ENCODE data around the gene VPS37D.
"Not testable (repeated sequence)": the region's sequence is repeated elsewhere in the genome, so short reads cannot be mapped to it uniquely, and the experiment has no call there.

The VPS37D gene

DNA sequence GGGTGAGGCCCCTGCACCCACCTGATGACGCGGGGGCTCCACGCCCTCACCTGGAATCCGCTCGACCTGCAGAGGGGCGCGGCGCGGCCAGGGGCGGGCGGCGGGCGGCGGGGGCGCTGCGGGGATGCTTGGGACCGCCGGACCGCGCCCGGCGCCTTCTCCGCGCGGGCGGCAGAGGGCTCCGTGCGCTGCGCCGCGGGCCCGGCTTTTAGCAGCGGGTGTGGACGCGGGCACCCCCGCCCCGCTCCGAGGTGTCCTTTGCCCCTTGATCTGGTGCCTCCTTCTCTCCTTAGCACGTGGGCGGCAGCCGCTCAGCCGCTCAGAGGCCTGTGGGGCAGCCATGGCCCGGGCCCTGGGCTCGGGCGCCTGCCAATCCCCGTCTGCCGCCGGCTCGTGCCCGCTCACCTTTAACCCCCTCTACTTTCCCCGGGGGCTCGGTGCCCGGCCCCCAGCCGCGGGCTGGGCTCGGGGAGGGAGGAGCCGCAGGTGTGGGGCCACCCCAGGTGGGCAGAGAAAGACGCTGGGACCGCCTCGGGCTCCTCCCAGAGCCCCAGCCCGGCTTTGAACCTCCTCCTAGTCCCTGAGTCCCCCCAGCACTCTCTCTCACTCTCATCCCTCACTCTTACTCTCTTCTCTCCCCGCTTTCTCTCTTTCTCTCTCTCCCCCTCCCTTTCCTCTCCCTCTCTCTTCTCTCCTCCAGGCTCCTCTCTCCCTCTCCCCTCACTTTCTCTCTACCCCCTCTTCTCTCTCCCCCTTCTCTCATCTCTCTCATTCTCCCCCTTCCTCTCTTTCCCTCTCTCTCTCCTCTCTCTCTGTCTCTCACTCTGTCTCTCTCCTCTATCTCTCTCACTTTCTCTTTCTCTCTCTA is 19.7 kb upstream of the VPS37D start:
- Histone ChIP-seq H3K9me3 (ENCODE audit: control insufficient read depth, low read length) (no peaks in the 10 kb centered on the region), H3K4me3 (ENCODE audit: low read length) (peak overlapping the region; percentile 62), H3K9ac (ENCODE audit: low read length) (peak overlapping the region; percentile 15), H3K36me3 (ENCODE audit: control insufficient read depth, insufficient read depth, low read length, severe bottlenecking) (no peaks in the 10 kb centered on the region), H3K4me1 (ENCODE audit: control insufficient read depth, insufficient read depth, low read length) (peaks cover 7% of the 10 kb centered on the region), H3K27me3 (replicated peaks; ENCODE audit: control insufficient read depth, insufficient read depth, low read length) (peaks cover 70% of the 10 kb centered on the region)
- peak; percentile 57 for DNase-seq (ENCODE audit: low read depth)

- Histone ChIP-seq H3K9ac (ENCODE audit: low read length) (no peak overlapping the region), H3K4me3 (ENCODE audit: low read length) (no peak overlapping the region), H3K9me3 (ENCODE audit: control insufficient read depth, low read length) (no peaks in the 10 kb centered on the region), H3K36me3 (ENCODE audit: control insufficient read depth, insufficient read depth, low read length, severe bottlenecking) (no peaks in the 10 kb centered on the region), H3K4me1 (ENCODE audit: control insufficient read depth, insufficient read depth, low read length) (peaks cover 7% of the 10 kb centered on the region), H3K27me3 (replicated peaks; ENCODE audit: control insufficient read depth, insufficient read depth, low read length) (peaks cover 70% of the 10 kb centered on the region)
- DNase-seq (ENCODE audit: low read depth) = no peak
Measured at GRCh38 chr7:73648593-73649332, 18.9 kb upstream of the VPS37D start.

- DNase-seq (ENCODE audit: low read depth) = no peak
- Histone ChIP-seq H3K36me3 (ENCODE audit: control insufficient read depth, insufficient read depth, low read length, severe bottlenecking) (no peaks in the 10 kb centered on the region), H3K4me1 (ENCODE audit: control insufficient read depth, insufficient read depth, low read length) (peaks cover 7% of the 10 kb centered on the region), H3K9me3 (ENCODE audit: control insufficient read depth, low read length) (no peaks in the 10 kb centered on the region), H3K4me3 (ENCODE audit: low read length) (no peak overlapping the region), H3K27me3 (replicated peaks; ENCODE audit: control insufficient read depth, insufficient read depth, low read length) (peaks cover 66% of the 10 kb centered on the region), H3K9ac (ENCODE audit: low read length) (no peak overlapping the region)
Measured at GRCh38 chr7:73649576-73649975, 18.1 kb upstream of the VPS37D start.

DNA sequence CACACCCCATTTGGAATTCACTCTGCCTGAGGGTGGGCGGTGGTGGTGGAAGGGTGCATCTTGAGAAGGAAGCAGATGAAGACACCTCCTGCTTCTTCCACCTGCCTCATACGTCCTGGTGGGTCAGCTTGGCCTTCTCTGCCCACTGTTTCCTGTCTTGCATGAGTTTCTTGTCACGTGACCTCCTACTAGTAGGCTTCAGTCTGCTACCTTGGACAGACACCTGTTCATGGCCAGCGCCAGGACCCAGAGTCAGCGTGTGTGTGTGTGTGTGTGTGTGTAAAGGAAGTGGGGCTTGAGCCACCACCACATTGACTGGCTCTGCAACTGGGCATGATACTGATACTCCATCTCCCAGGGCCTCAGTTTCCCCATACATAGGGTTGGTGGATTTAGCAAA is 17.1 kb upstream of the VPS37D start:
- Histone ChIP-seq H3K27me3 (replicated peaks; ENCODE audit: control insufficient read depth, insufficient read depth, low read length) (peaks cover 58% of the 10 kb centered on the region), H3K36me3 (ENCODE audit: control insufficient read depth, insufficient read depth, low read length, severe bottlenecking) (no peaks in the 10 kb centered on the region), H3K4me3 (ENCODE audit: low read length) (no peak overlapping the region), H3K4me1 (ENCODE audit: control insufficient read depth, insufficient read depth, low read length) (peaks cover 7% of the 10 kb centered on the region), H3K9me3 (ENCODE audit: control insufficient read depth, low read length) (no peaks in the 10 kb centered on the region), H3K9ac (ENCODE audit: low read length) (no peak overlapping the region)
- no peak for DNase-seq (ENCODE audit: low read depth)

GRCh38 chr7:73652541-73652949 is 15.1 kb upstream of the VPS37D start:
- no peak for DNase-seq (ENCODE audit: low read depth)

GRCh38 chr7:73655309-73655708 is 12.3 kb upstream of the VPS37D start:
- H3K4me1 ChIP-seq (ENCODE audit: control insufficient read depth, insufficient read depth, low read length); H3K9me3 ChIP-seq (ENCODE audit: control insufficient read depth, low read length); H3K36me3 ChIP-seq (ENCODE audit: control insufficient read depth, insufficient read depth, low read length, severe bottlenecking); H3K4me3 ChIP-seq (ENCODE audit: low read length); DNase-seq (ENCODE audit: low read depth); H3K9ac ChIP-seq (ENCODE audit: low read length): not testable (repeated sequence)
- peaks cover 27% of the 10 kb centered on the region for H3K27me3 ChIP-seq (replicated peaks; ENCODE audit: control insufficient read depth, insufficient read depth, low read length)

More at GRCh38 chr7:73652541-73652949, 15.1 kb upstream of the VPS37D start:
- peaks cover 4% of the 10 kb centered on the region for H3K4me1 ChIP-seq (ENCODE audit: control insufficient read depth, insufficient read depth, low read length)
- H3K27me3 ChIP-seq (replicated peaks; ENCODE audit: control insufficient read depth, insufficient read depth, low read length) = peaks cover 38% of the 10 kb centered on the region
- no peaks in the 10 kb centered on the region for H3K9me3 ChIP-seq (ENCODE audit: control insufficient read depth, low read length)
- H3K36me3 ChIP-seq (ENCODE audit: control insufficient read depth, insufficient read depth, low read length, severe bottlenecking) = no peaks in the 10 kb centered on the region
- H3K4me3 ChIP-seq (ENCODE audit: low read length) = no peak overlapping the region
- no peak overlapping the region for H3K9ac ChIP-seq (ENCODE audit: low read length)

GRCh38 chr7:73659983-73660382 is 7.6 kb upstream of the VPS37D start:
- Histone ChIP-seq H3K9ac (ENCODE audit: low read length) (no peak overlapping the region), H3K4me3 (ENCODE audit: low read length) (no peak overlapping the region), H3K27me3 (replicated peaks; ENCODE audit: control insufficient read depth, insufficient read depth, low read length) (peaks cover 14% of the 10 kb centered on the region), H3K9me3 (ENCODE audit: control insufficient read depth, low read length) (peaks cover 9% of the 10 kb centered on the region), H3K36me3 (ENCODE audit: control insufficient read depth, insufficient read depth, low read length, severe bottlenecking) (no peaks in the 10 kb centered on the region), H3K4me1 (ENCODE audit: control insufficient read depth, insufficient read depth, low read length) (no peaks in the 10 kb centered on the region)
- no peak for DNase-seq (ENCODE audit: low read depth)

GRCh38 chr7:73660594-73660993 is 7.0 kb upstream of the VPS37D start:
- not testable (repeated sequence) for H3K9me3 ChIP-seq (ENCODE audit: control insufficient read depth, low read length); H3K4me3 ChIP-seq (ENCODE audit: low read length); H3K36me3 ChIP-seq (ENCODE audit: control insufficient read depth, insufficient read depth, low read length, severe bottlenecking); H3K9ac ChIP-seq (ENCODE audit: low read length); DNase-seq (ENCODE audit: low read depth); H3K4me1 ChIP-seq (ENCODE audit: control insufficient read depth, insufficient read depth, low read length)
- peaks cover 18% of the 10 kb centered on the region for H3K27me3 ChIP-seq (replicated peaks; ENCODE audit: control insufficient read depth, insufficient read depth, low read length)

- H3K4me3 ChIP-seq (ENCODE audit: low read length) = no peak overlapping the region
- no peaks in the 10 kb centered on the region for H3K4me1 ChIP-seq (ENCODE audit: control insufficient read depth, insufficient read depth, low read length)
- peaks cover 9% of the 10 kb centered on the region for H3K9me3 ChIP-seq (ENCODE audit: control insufficient read depth, low read length)
- H3K9ac ChIP-seq (ENCODE audit: low read length) = no peak overlapping the region
- no peaks in the 10 kb centered on the region for H3K36me3 ChIP-seq (ENCODE audit: control insufficient read depth, insufficient read depth, low read length, severe bottlenecking)
- DNase-seq (ENCODE audit: low read depth) = no peak
- H3K27me3 ChIP-seq (replicated peaks; ENCODE audit: control insufficient read depth, insufficient read depth, low read length) = peaks cover 18% of the 10 kb centered on the region
Measured at GRCh38 chr7:73663033-73663432, 4.6 kb upstream of the VPS37D start.

- peaks cover 4% of the 10 kb centered on the region for H3K9me3 ChIP-seq (ENCODE audit: control insufficient read depth, low read length)
- H3K27me3 ChIP-seq (replicated peaks; ENCODE audit: control insufficient read depth, insufficient read depth, low read length) = peaks cover 5% of the 10 kb centered on the region
- H3K4me3 ChIP-seq (ENCODE audit: low read length) = peak overlapping the region; percentile 83
- H3K36me3 ChIP-seq (ENCODE audit: control insufficient read depth, insufficient read depth, low read length, severe bottlenecking) = no peaks in the 10 kb centered on the region
- peak; percentile 43 for DNase-seq (ENCODE audit: low read depth)
- peak overlapping the region; percentile 84 for H3K9ac ChIP-seq (ENCODE audit: low read length)
- H3K4me1 ChIP-seq (ENCODE audit: control insufficient read depth, insufficient read depth, low read length) = peaks cover 5% of the 10 kb centered on the region
Measured at GRCh38 chr7:73668103-73668885, 663 bp downstream of the VPS37D start.

- no peaks in the 10 kb centered on the region for H3K36me3 ChIP-seq (ENCODE audit: control insufficient read depth, insufficient read depth, low read length, severe bottlenecking)
- H3K27me3 ChIP-seq (replicated peaks; ENCODE audit: control insufficient read depth, insufficient read depth, low read length) = peaks cover 4% of the 10 kb centered on the region
- DNase-seq (ENCODE audit: low read depth) = no peak
- no peaks in the 10 kb centered on the region for H3K9me3 ChIP-seq (ENCODE audit: control insufficient read depth, low read length)
- peak overlapping the region; percentile 84 for H3K9ac ChIP-seq (ENCODE audit: low read length)
- peaks cover 5% of the 10 kb centered on the region for H3K4me1 ChIP-seq (ENCODE audit: control insufficient read depth, insufficient read depth, low read length)
- H3K4me3 ChIP-seq (ENCODE audit: low read length) = peak overlapping the region; percentile 83
Measured at GRCh38 chr7:73668886-73669230, 1.2 kb downstream of the VPS37D start.

Data from adipocyte (in vitro differentiated cells).